ENCODE data around the gene TRIM54. TPM values are rescaled to one million over a fixed set of nuclear protein-coding genes. Genes with fewer than 3 reads are reported as not detected.

TRIM54 gene
- total and polyA plus RNA-seq, 9 of the 15 experiments (the other 6 are each of a cell fraction or from before 2014, with no cell fraction given), result not detected

- TF ChIP-seq ZBTB9 (CRISPR knock-in tag; IDR thresholded peaks at IDR 0.05) (peak; percentile 79), HES1 (IDR thresholded peaks at IDR 0.05; ENCODE audit: low read depth) (peak; percentile 63; the same call in 1 of the 2 replicates), TEAD1 (CRISPR knock-in tag; IDR thresholded peaks at IDR 0.05) (0 out of 4 replicates have a peak, but pooled peaks of 1 of the 2 experiments have one; percentile 10), ZC3H4 (CRISPR knock-in tag; IDR thresholded peaks at IDR 0.05; ENCODE audit: borderline replicate concordance) (peak; percentile 80; the same call in 1 of the 2 replicates), HIVEP1 (CRISPR knock-in tag; IDR thresholded peaks at IDR 0.05) (no peak), CBFA2T3 (IDR thresholded peaks at IDR 0.05) (no peak), RNF219 (CRISPR knock-in tag; IDR thresholded peaks at IDR 0.05) (no peak), TSHZ1 (CRISPR knock-in tag; IDR thresholded peaks at IDR 0.05) (no peak), GTF2B (IDR thresholded peaks at IDR 0.05; ENCODE audit: extremely low read depth, insufficient read length) (no peak), MIER1 (IDR thresholded peaks at IDR 0.05; ENCODE audit: low read depth) (no peak), ZNF583 (CRISPR knock-in tag; IDR thresholded peaks at IDR 0.05) (no peak), CEBPB (tag; IDR thresholded peaks at IDR 0.05) (0 out of 2 replicates have a peak, but pooled peaks have one; percentile 10), SFPQ (IDR thresholded peaks at IDR 0.05; ENCODE audit: low read depth, low read length) (no peak), ZBTB43 (CRISPR knock-in tag; IDR thresholded peaks at IDR 0.05) (no peak)
Observed at GRCh38 chr2:27322766-27323595, 40.8 kb downstream of the TRIM54 start, which contains the start of gene MPV17 (continued).
